DMS53 treated with DMSO at 0.1 percent for 48 hours (cell line): Measurements from ENCODE around the gene ZFYVE1.
A peak's percentile ranks its signal among the peaks of the same experiment; 100 is the strongest.

Source experiments
- DNase-seq: peaks from one replicate; lab custom pipeline; 2025; ENCODE audit not compliant: unreplicated experiment; lab: John Stamatoyannopoulos, UW

The ZFYVE1 gene

DNA sequence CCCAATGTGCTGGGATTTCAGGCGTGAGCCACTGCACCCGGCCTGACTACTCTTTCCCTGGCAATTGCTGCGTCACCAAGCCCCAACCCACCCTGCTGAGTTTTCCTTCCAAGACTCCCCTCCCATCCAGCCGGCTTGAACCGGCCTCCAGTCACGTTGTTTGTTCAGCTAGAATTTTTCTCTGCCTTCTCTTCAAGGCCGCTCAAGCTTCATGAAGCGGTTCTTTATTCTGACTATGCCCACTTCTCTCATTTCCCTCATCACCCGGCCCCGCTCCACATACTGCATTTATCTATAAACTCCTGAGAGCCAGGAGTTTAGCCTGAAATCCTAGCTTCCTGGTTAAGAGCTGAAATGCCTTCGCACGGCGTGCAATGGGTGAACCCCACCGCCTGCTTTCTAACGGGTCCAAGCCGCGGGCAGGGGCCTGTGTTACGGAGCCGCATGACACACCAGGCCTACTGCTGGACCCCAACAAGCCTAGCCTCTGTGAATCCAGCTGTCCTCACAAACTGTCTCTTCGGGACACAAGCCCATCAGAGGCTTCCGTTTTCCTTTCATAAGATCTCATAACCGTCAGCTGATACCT, 101.6 kb downstream of the ZFYVE1 start:
- no peak for DNase-seq

- DNase-seq: peak; percentile 0
Measured at GRCh38 chr14:72924337-72924736, 102.6 kb downstream of the ZFYVE1 start.

- DNase-seq: no peak
Measured at GRCh38 chr14:72921396-72921795, 105.5 kb downstream of the ZFYVE1 start.

DNA sequence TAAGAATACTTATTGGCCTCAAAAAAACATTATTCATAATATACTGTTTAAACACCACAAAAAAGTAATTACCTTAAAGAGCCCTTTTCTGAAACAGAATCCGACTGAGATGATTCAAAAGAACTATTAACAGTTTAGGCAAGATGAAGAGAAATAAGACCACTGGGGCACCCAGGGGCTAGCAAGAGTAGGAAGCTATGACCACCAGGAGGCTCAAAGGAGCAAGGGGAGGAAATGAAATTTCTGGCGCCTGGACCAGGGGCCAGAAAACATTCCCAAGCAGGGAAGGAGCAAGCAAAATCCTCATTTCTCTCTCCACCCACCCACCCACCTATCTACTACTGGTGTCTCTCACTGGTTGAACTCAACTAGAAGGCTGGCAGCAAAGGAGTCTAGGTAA, 106.9 kb downstream of the ZFYVE1 start:
- DNase-seq: no peak
